H1 (cell line): ENCODE results near the gene ALDOA. TPM values are rescaled to one million over a fixed set of nuclear protein-coding genes. Genes with fewer than 3 reads are reported as not detected.

Source experiments
- CTCF ChIA-PET: fragments of 300-600 bp; sonication (Branson Sonifier 250); formaldehyde crosslinking; loops from one replicate; lab custom pipeline; 2021; ENCODE audit not compliant: partially characterized antibody; lab: Charles Lee
- POLR2A ChIA-PET: fragments of 300-600 bp; sonication (Branson Sonifier 250); formaldehyde crosslinking; loops from one replicate; lab custom pipeline; 2021; ENCODE audit warnings: inconsistent platforms; ENCODE audit not compliant: partially characterized antibody; lab: Charles Lee
- DNase-seq, 2 experiments: peaks; one replicate each; pipeline versions ENCODE4 v3.0.0 to v3.0.0-alpha.2; 2010 to 2022; ENCODE audit warnings: low spot score in 2 of 2, low read depth in 1 of 2, mixed read lengths in 1 of 2
- FAIRE-seq: peaks from 2 replicates; lab custom pipeline; 2011; peaks lifted over from hg19 to GRCh38; lab: Jason Lieb, UNC
- H2AFZ ChIP-seq: 2 replicates; pipeline ENCODE4 v1.8.1; 2012; ENCODE audit warnings: low read length, inconsistent platforms
- H2AK5ac ChIP-seq: 2 replicates; pipeline ENCODE4 v1.6.1; 2013; ENCODE audit warnings: low read depth, low read length
- H2BK120ac ChIP-seq: replicated peaks from 2 replicates; pipeline ENCODE3; 2013; ENCODE audit warnings: low read depth, low read length, inconsistent platforms
- H2BK12ac ChIP-seq: 2 replicates; pipeline ENCODE4 v1.6.1; 2013; ENCODE audit warnings: low read depth, low read length
- H2BK15ac ChIP-seq: 2 replicates; pipeline ENCODE4 v1.6.1; 2013; ENCODE audit warnings: low read length
- H2BK20ac ChIP-seq: 2 replicates; pipeline ENCODE4 v1.6.1; 2013; ENCODE audit warnings: low read length
- H2BK5ac ChIP-seq: 2 replicates; pipeline ENCODE4 v1.6.1; 2013; ENCODE audit warnings: low read depth, low read length
- H3K14ac ChIP-seq: 2 replicates; pipeline ENCODE4 v1.6.1; 2013; ENCODE audit warnings: inconsistent platforms; ENCODE audit not compliant: insufficient read length
- H3K18ac ChIP-seq: 2 replicates; pipeline ENCODE4 v1.6.1; 2013; ENCODE audit warnings: low read length; ENCODE audit errors: extremely low read depth
- H3K23ac ChIP-seq: 2 replicates; pipeline ENCODE4 v1.6.1; 2013; ENCODE audit warnings: inconsistent platforms; ENCODE audit not compliant: insufficient read length
- H3K23me2 ChIP-seq: 2 replicates; pipeline ENCODE4 v1.6.1; 2013; ENCODE audit warnings: low read depth, low read length
- H3K27ac ChIP-seq: 2 replicates; pipeline ENCODE4 v1.6.1; 2011; ENCODE audit warnings: low read depth, low read length, inconsistent platforms
- H3K27me3 ChIP-seq, 4 experiments: replicated peaks in 1 of 4; 1 replicate in 1 of 4; 2 replicates in 3 of 4; pipeline versions ENCODE4 v1.6.1 to v1.8.1; 2011 to 2013; ENCODE audit warnings: low read length in 3 of 4, mild to moderate bottlenecking in 3 of 4, inconsistent platforms in 2 of 4, mixed read lengths in 2 of 4, moderate library complexity in 1 of 4; ENCODE audit not compliant: control insufficient read depth in 3 of 4, insufficient read depth in 3 of 4; ENCODE audit errors: extremely low read depth in 1 of 4
- H3K36me3 ChIP-seq, 4 experiments: 2 replicates each; pipeline versions ENCODE4 v1.6.1 to v1.8.1; 2011 to 2013; ENCODE audit warnings: mild to moderate bottlenecking in 4 of 4, low read length in 3 of 4, moderate library complexity in 2 of 4, control low read depth in 1 of 4, inconsistent platforms in 1 of 4; ENCODE audit not compliant: insufficient read depth in 4 of 4, control insufficient read depth in 2 of 4
- H3K4ac ChIP-seq: replicated peaks from 2 replicates; pipeline ENCODE3; 2013; ENCODE audit warnings: low read length, low read depth, mixed read lengths, inconsistent platforms; ENCODE audit not compliant: insufficient read length
- H3K4me1 ChIP-seq, 4 experiments: replicated peaks in 1 of 4; 1 replicate in 1 of 4; 2 replicates in 3 of 4; pipeline versions ENCODE4 v1.6.1 to v1.8.1; 2011 to 2013; ENCODE audit warnings: low read length in 3 of 4, inconsistent platforms in 2 of 4, mixed read lengths in 1 of 4; ENCODE audit not compliant: insufficient read depth in 4 of 4, control insufficient read depth in 3 of 4
- H3K4me2 ChIP-seq, 2 experiments: 2 replicates each; pipeline versions ENCODE4 v1.6.1 to v1.8.1; 2011 to 2013; ENCODE audit warnings: low read depth in 2 of 2, low read length in 2 of 2, control low read depth in 1 of 2, inconsistent platforms in 1 of 2, mild to moderate bottlenecking in 1 of 2; ENCODE audit not compliant: insufficient read depth in 1 of 2
- H3K4me3 ChIP-seq, 4 experiments: fragments of 200-600, 300-600 bp in 1 of 4; sonication (generic), shearing (Covaris generic), sonication (Bioruptor Twin) in 1 of 4; 2 replicates each; pipeline versions ENCODE4 v1.5.1 to v1.8.1; 2011 to 2016; ENCODE audit warnings: low read length in 4 of 4, low read depth in 3 of 4, control low read depth in 2 of 4, inconsistent platforms in 2 of 4, mild to moderate bottlenecking in 2 of 4, mixed read lengths in 1 of 4, moderate library complexity in 1 of 4; ENCODE audit not compliant: insufficient read depth in 2 of 4; ENCODE audit errors: extremely low read depth in 1 of 4
- H3K56ac ChIP-seq: replicated peaks from 2 replicates; pipeline ENCODE3; 2013; ENCODE audit warnings: low read depth, mild to moderate bottlenecking, mixed read lengths, low read length, inconsistent platforms; ENCODE audit not compliant: insufficient read length
- H3K79me1 ChIP-seq: 2 replicates; pipeline ENCODE4 v1.6.1; 2013; ENCODE audit warnings: low read depth, low read length, control low read depth
- H3K79me2 ChIP-seq, 2 experiments: 2 replicates each; pipeline versions ENCODE4 v1.6.1 to v1.8.1; 2012 to 2013; ENCODE audit warnings: low read length in 2 of 2, mild to moderate bottlenecking in 2 of 2, inconsistent platforms in 1 of 2; ENCODE audit not compliant: insufficient read depth in 2 of 2, control insufficient read depth in 1 of 2
- H3K9ac ChIP-seq, 4 experiments: replicated peaks in 1 of 4; 1 replicate in 1 of 4; 2 replicates in 3 of 4; pipeline versions ENCODE4 v1.6.1 to v1.8.1; 2011 to 2013; ENCODE audit warnings: low read depth in 3 of 4, low read length in 3 of 4, control low read depth in 2 of 4, mild to moderate bottlenecking in 2 of 4, moderate library complexity in 2 of 4, inconsistent platforms in 1 of 4; ENCODE audit errors: extremely low read depth in 1 of 4
- H3K9me3 ChIP-seq, 2 experiments: 2 replicates each; pipeline versions ENCODE4 v1.6.1 to v1.8.1; 2012 to 2013; ENCODE audit warnings: mild to moderate bottlenecking in 2 of 2, moderate library complexity in 2 of 2, control low read depth in 1 of 2, inconsistent platforms in 1 of 2, low read depth in 1 of 2, low read length in 1 of 2, mixed read lengths in 1 of 2; ENCODE audit not compliant: insufficient read depth in 2 of 2
- H4K20me1 ChIP-seq, 2 experiments: replicated peaks in 1 of 2; 2 replicates each; pipeline versions ENCODE3 to v1.8.1; 2011 to 2013; ENCODE audit warnings: inconsistent platforms in 2 of 2, low read length in 2 of 2, mild to moderate bottlenecking in 1 of 2; ENCODE audit not compliant: insufficient read depth in 2 of 2, control insufficient read depth in 1 of 2
- H4K5ac ChIP-seq: 2 replicates; pipeline ENCODE4 v1.6.1; 2013; ENCODE audit warnings: low read length, low read depth, mixed read lengths, inconsistent platforms; ENCODE audit not compliant: insufficient read length
- H4K8ac ChIP-seq: 2 replicates; pipeline ENCODE4 v1.8.0; 2013; ENCODE audit warnings: mild to moderate bottlenecking, moderate library complexity, low read length, inconsistent platforms; ENCODE audit not compliant: insufficient read depth; ENCODE audit errors: extremely low read depth
- H4K91ac ChIP-seq: replicated peaks from 2 replicates; pipeline ENCODE3; 2013; ENCODE audit warnings: low read length, mixed read lengths, inconsistent platforms; ENCODE audit not compliant: insufficient read length
- ATF3 ChIP-seq: IDR thresholded peaks from 2 replicates; pipeline ENCODE4 v1.6.1; 2011; ENCODE audit warnings: low read depth, mild to moderate bottlenecking, low read length; ENCODE audit not compliant: insufficient read depth
- CHD1 ChIP-seq: IDR thresholded peaks from 2 replicates; pipeline ENCODE4 v1.6.1; 2012; ENCODE audit warnings: low read depth, low read length, improper control_type of control experiment
- CHD2 ChIP-seq: IDR thresholded peaks from 2 replicates; pipeline ENCODE4 v1.6.1; 2012; ENCODE audit warnings: low read length, improper control_type of control experiment
- HDAC2 ChIP-seq, 2 experiments: fragments of 300-600 bp in 1 of 2; sonication (generic) in 1 of 2; IDR thresholded peaks; 2 replicates each; pipeline ENCODE4 v1.6.1; 2011 to 2012; ENCODE audit warnings: low read depth in 2 of 2, low read length in 2 of 2, mild to moderate bottlenecking in 2 of 2, moderate library complexity in 2 of 2, borderline replicate concordance in 1 of 2, inconsistent platforms in 1 of 2
- KDM1A ChIP-seq: fragments of 200-600, 300-600 bp; sonication (generic); IDR thresholded peaks from 2 replicates; pipeline ENCODE4 v1.7.1; 2016; ENCODE audit warnings: mild to moderate bottlenecking, low read length, borderline replicate concordance
- KDM4A ChIP-seq: IDR thresholded peaks from one replicate; pipeline ENCODE4 v1.7.1; 2012; ENCODE audit warnings: low read depth, mild to moderate bottlenecking, moderate library complexity, low read length, inconsistent platforms; ENCODE audit not compliant: severe bottlenecking
- PHF8 ChIP-seq: fragments of 200-600 bp; sonication (generic); conservative IDR thresholded peaks from 2 replicates; pipeline ENCODE4 v1.7.1; 2012; ENCODE audit warnings: low read depth, mild to moderate bottlenecking, inconsistent platforms, low read length, moderate library complexity
- SP2 ChIP-seq: IDR thresholded peaks from 2 replicates; pipeline ENCODE4 v1.6.1; 2012; ENCODE audit warnings: mild to moderate bottlenecking, low read length, inconsistent platforms
- SP4 ChIP-seq: IDR thresholded peaks from 2 replicates; pipeline ENCODE4 v1.6.1; 2012; ENCODE audit warnings: low read length, inconsistent platforms
- TCF12 ChIP-seq: IDR thresholded peaks from 2 replicates; pipeline ENCODE4 v1.6.1; 2011; ENCODE audit warnings: low read depth, mild to moderate bottlenecking, low read length
- USF2 ChIP-seq: IDR thresholded peaks from 2 replicates; pipeline ENCODE4 v1.6.1; 2011; ENCODE audit warnings: low read length, improper control_type of control experiment
- WGBS, 2 experiments: shearing (Covaris generic) in 1 of 2; methylation state at CpG; one replicate each; pipeline versions ENCODE4 v1.1.6 to v1.1.7; 2013 to 2015; ENCODE audit warnings: low lambda C conversion rate in 2 of 2, mixed read lengths in 2 of 2, inconsistent platforms in 1 of 2, low coverage in 1 of 2, missing lambda C conversion rate in 1 of 2; ENCODE audit not compliant: insufficient replicate concordance in 2 of 2, insufficient coverage in 1 of 2, insufficient read length in 1 of 2; ENCODE audit errors: extremely low coverage in 1 of 2, missing lambda C conversion rate in 1 of 2; 5-methylcytosine and 5-hydroxymethylcytosine counted together
- polyA plus RNA-seq, 7 experiments: library from polyadenylated mRNA; depleted of rRNA in 3 of 7; stranded (reverse) in 5 of 7; unstranded in 2 of 7; fragments of >200 nt in 5 of 7; fragments of 200-250 nt in 2 of 7; gene quantifications; 1 replicate in 5 of 7; 2 replicates in 1 of 7; 4 replicates in 1 of 7; pipeline versions ENCODE4 v1.2.1 to v1.2.3, GENCODE V29; 2011 to 2013; ENCODE audit warnings: missing spikeins in 2 of 7, mixed read lengths in 2 of 7
- total RNA-seq: library from RNA; stranded (reverse); fragmentation: NEBNext Ultra II Directional; extraction: Animal tissue kit (Norgen Biotek cat#: 25700); gene quantifications from 2 replicates; pipeline ENCODE4 v1.2.1, GENCODE V29; 2021

Gene ALDOA
- total and polyA plus RNA-seq, 2 of the 8 experiments (the other 6 are each of a cell fraction or from before 2014, with no cell fraction given), result 1,072 to 1,083 TPM

DNA sequence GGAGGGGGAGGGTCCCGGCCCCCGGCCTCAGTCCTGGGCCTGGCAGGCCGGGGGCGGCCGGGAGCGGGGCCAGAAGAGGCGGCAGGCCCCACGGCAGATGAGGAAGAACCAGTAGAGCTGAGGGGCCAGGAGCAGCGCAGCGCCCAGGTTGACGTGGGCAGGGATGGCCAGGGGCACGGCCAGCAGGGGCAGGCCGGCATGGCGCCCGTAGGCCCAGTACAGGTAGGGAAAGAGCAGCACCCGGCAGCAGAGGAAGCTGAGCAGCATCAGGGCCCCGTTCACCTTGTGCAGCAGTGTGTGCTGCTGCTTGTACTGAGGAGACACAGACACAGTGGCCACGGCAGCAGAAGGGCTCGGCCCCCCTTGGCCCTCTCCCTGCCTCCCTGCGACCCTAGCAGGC is 40.4 kb upstream of the ALDOA start:
- Histone ChIP-seq H3K79me2 (no peaks in the 10 kb centered on the region), H3K9me3 (no peaks in the 10 kb centered on the region), H3K27ac (no peak overlapping the region), H3K14ac (no peak overlapping the region), H2BK12ac (no peak overlapping the region), H2BK120ac (no peak overlapping the region), H3K79me1 (peaks cover 5% of the 10 kb centered on the region; the same call in 1 of the 2 replicates), H3K4ac (no peak overlapping the region), H3K4me1 (peaks cover 0 to 17% (median 10%) of the 10 kb centered on the region in 4 experiments; a peak in 4 of 7 replicates), H3K23ac (no peak overlapping the region), H4K91ac (no peak overlapping the region), H3K4me2 (no peak overlapping the region), H4K8ac (no peak overlapping the region), H3K27me3 (no peaks in the 10 kb centered on the region), H2BK20ac (no peak overlapping the region), H3K23me2 (peaks cover 4% of the 10 kb centered on the region; the same call in 1 of the 2 replicates), H3K4me3 (no peak overlapping the region), H2AK5ac (no peak overlapping the region), H3K36me3 (peaks cover 0 to 7% (median under 1%) of the 10 kb centered on the region in 4 experiments; a peak in 2 of 8 replicates), H2BK15ac (no peak overlapping the region), H2AFZ (no peak overlapping the region), H2BK5ac (no peak overlapping the region), H3K9ac (no peak overlapping the region), H3K18ac (no peak overlapping the region), H4K20me1 (peaks cover 12 to 16% of the 10 kb centered on the region in 2 experiments), H3K56ac (no peak overlapping the region), H4K5ac (no peak overlapping the region)
- no peak for FAIRE-seq
- ChIA-PET POLR2A (interaction anchor here (0.7 to 1.2 kb wide), 2 partner anchors 17 to 24 kb away, joined by 3 to 4 read pairs; no protein-coding TSS in a partner anchor), CTCF (interaction anchor here (1.1 to 1.3 kb wide), 2 partner anchors 20 to 73 kb away, joined by 3 to 6 read pairs; no protein-coding TSS in a partner anchor)
- DNase-seq, result no peak
- WGBS, 2 experiments, result 81% methylated on average over 12 of the region's 20 CpGs; no CpG with 5 or more reads in 1 of the 2 experiments
- TF ChIP-seq SP2, result no peak
- no peak for TF ChIP-seq USF2
- TF ChIP-seq KDM1A, result no peak
- no peak for TF ChIP-seq SP4
- TF ChIP-seq KDM4A, result no peak
- no peak for TF ChIP-seq CHD1
- TF ChIP-seq TCF12, result no peak
- TF ChIP-seq CHD2, result no peak
- no peak for TF ChIP-seq PHF8
- TF ChIP-seq ATF3, result no peak
- no peak for TF ChIP-seq HDAC2 (IDR thresholded peaks at IDR 0.05; ENCODE audit: borderline replicate concordance in 1 of 2, low read depth in 2 of 2, low read length in 2 of 2)
